Neural cell (in vitro differentiated cells): ENCODE measurements around the gene RBMS3. TPM values are rescaled to one million over a fixed set of nuclear protein-coding genes. Genes with fewer than 3 reads are reported as not detected.

ENCODE experiments used
- H2AFZ ChIP-seq: fragments of 200-600, 300-800 bp; sonication (generic), shearing (Covaris generic); 2 replicates; pipeline ENCODE4 v1.6.0; 2014; ENCODE audit warnings: low read depth, mild to moderate bottlenecking, antibody characterized with exemption, low read length, moderate library complexity
- H3F3A ChIP-seq: fragments of 200-600 bp; shearing (Covaris generic); 2 replicates; pipeline ENCODE4 v1.6.1; 2016; ENCODE audit warnings: mild to moderate bottlenecking, moderate library complexity, mixed read lengths, antibody characterized with exemption, low read length; ENCODE audit not compliant: insufficient read depth, poor library complexity, severe bottlenecking
- H3K27ac ChIP-seq: fragments of 200-600, 300-800 bp; sonication (generic), shearing (Covaris generic); 2 replicates; pipeline ENCODE4 v1.5.1; 2014; ENCODE audit warnings: mild to moderate bottlenecking, low read length, moderate library complexity
- H3K27me3 ChIP-seq: fragments of 300-800, 200-600 bp; sonication (generic), shearing (Covaris generic); 2 replicates; pipeline ENCODE4 v1.6.0; 2014; ENCODE audit warnings: mild to moderate bottlenecking, low read depth, low read length, moderate library complexity; ENCODE audit not compliant: insufficient read depth
- H3K36me3 ChIP-seq: fragments of 300-800, 200-600 bp; sonication (generic), shearing (Covaris generic); 2 replicates; pipeline ENCODE4 v1.5.1; 2014; ENCODE audit warnings: mild to moderate bottlenecking, antibody characterized with exemption, low read length, moderate library complexity; ENCODE audit not compliant: insufficient read depth
- H3K4me2 ChIP-seq: fragments of 300-800, 200-600 bp; sonication (generic), shearing (Covaris generic); 2 replicates; pipeline ENCODE4 v1.6.0; 2014; ENCODE audit warnings: mild to moderate bottlenecking, low read length
- H3K4me3 ChIP-seq: fragments of 300-800, 200-600 bp; sonication (generic), shearing (Covaris generic); 2 replicates; pipeline ENCODE4 v1.5.1; 2014; ENCODE audit warnings: mild to moderate bottlenecking, low read length, moderate library complexity
- H3K79me2 ChIP-seq: fragments of 200-600 bp; shearing (Covaris generic); replicated peaks from 2 replicates; pipeline ENCODE4 v1.6.0; 2014; ENCODE audit warnings: mild to moderate bottlenecking, low read length, moderate library complexity; ENCODE audit not compliant: insufficient read depth
- H3K9ac ChIP-seq: fragments of 300-800, 200-600 bp; sonication (generic), shearing (Covaris generic); 2 replicates; pipeline ENCODE4 v1.6.1; 2016; ENCODE audit warnings: mild to moderate bottlenecking, low read length, mixed read lengths
- H3K9me2 ChIP-seq: fragments of 200-600 bp; shearing (Covaris generic); 2 replicates; pipeline ENCODE4 v1.6.1; 2016; ENCODE audit warnings: mild to moderate bottlenecking, low read length, mixed read lengths; ENCODE audit not compliant: insufficient read depth
- H3K9me3 ChIP-seq: fragments of 200-600, 300-800 bp; sonication (generic), shearing (Covaris generic); 2 replicates; pipeline ENCODE4 v1.6.1; 2016; ENCODE audit warnings: mild to moderate bottlenecking, mixed run types, low read length, moderate library complexity, mixed read lengths
- H4K20me1 ChIP-seq: fragments of 200-600 bp; shearing (Covaris generic); 2 replicates; pipeline ENCODE4 v1.6.1; 2016; ENCODE audit warnings: mild to moderate bottlenecking, mixed run types; ENCODE audit not compliant: insufficient read depth
- EP300 ChIP-seq: fragments of 450-650 bp; conservative IDR thresholded peaks from 2 replicates; pipeline ENCODE4 v1.6.1; 2014; ENCODE audit warnings: antibody characterized with exemption, mild to moderate bottlenecking, moderate library complexity; ENCODE audit not compliant: poor library complexity, severe bottlenecking
- EZH2 ChIP-seq: fragments of 200-600, 300-800 bp; shearing (Covaris generic), sonication (generic); IDR thresholded peaks from 2 replicates; pipeline ENCODE4 v1.6.1; 2014; ENCODE audit warnings: antibody characterized with exemption, low read length, borderline replicate concordance, mild to moderate bottlenecking; ENCODE audit not compliant: insufficient read depth, poor library complexity, severe bottlenecking
- MXI1 ChIP-seq: fragments of 450-650 bp; conservative IDR thresholded peaks from 2 replicates; pipeline ENCODE4 v1.6.1; 2014; ENCODE audit warnings: antibody characterized with exemption, mild to moderate bottlenecking; ENCODE audit not compliant: poor library complexity, severe bottlenecking
- POLR2AphosphoS5 ChIP-seq: IDR thresholded peaks from 2 replicates; pipeline ENCODE4 v1.6.1; 2012
- RAD21 ChIP-seq: fragments of 450-650 bp; conservative IDR thresholded peaks from 2 replicates; pipeline ENCODE4 v1.6.1; 2014; ENCODE audit warnings: antibody characterized with exemption, mild to moderate bottlenecking, moderate library complexity
- SMC3 ChIP-seq: fragments of 450-650 bp; conservative IDR thresholded peaks from 2 replicates; pipeline ENCODE4 v1.6.1; 2014; ENCODE audit warnings: antibody characterized with exemption, mild to moderate bottlenecking, moderate library complexity; ENCODE audit not compliant: poor library complexity
- TAF1 ChIP-seq: IDR thresholded peaks from 2 replicates; pipeline ENCODE4 v1.6.1; 2012; ENCODE audit warnings: low read depth
- polyA plus RNA-seq: library from polyadenylated mRNA; depleted of rRNA; stranded (reverse); fragments of >200 nt; gene quantifications from 2 replicates; pipeline ENCODE4 v1.2.3, GENCODE V29; 2014
- TF ChIP-seq, protein P1 (sequence below): IDR thresholded peaks from 2 replicates; pipeline ENCODE4 v1.6.1; 2012; ENCODE audit warnings: borderline replicate concordance
- TF ChIP-seq, protein P2 (sequence below): fragments of 450-650 bp; IDR thresholded peaks from 2 replicates; pipeline ENCODE4 v1.5.1; 2014; ENCODE audit warnings: antibody characterized with exemption, mild to moderate bottlenecking, moderate library complexity; ENCODE audit not compliant: poor library complexity, severe bottlenecking

Gene RBMS3
- polyA plus RNA-seq, 1 donor from 2014 or later, result 0.53 TPM

GRCh38 chr3:29409409-29409808, 128.5 kb downstream of the RBMS3 start:
- Histone ChIP-seq H3K27me3 (no peaks in the 10 kb centered on the region), H3K27ac (no peak overlapping the region), H3K4me2 (no peak overlapping the region), H3F3A (no peaks in the 10 kb centered on the region), H4K20me1 (no peaks in the 10 kb centered on the region), H3K9me3 (no peaks in the 10 kb centered on the region), H3K9ac (no peak overlapping the region), H3K79me2 (no peaks in the 10 kb centered on the region), H3K4me3 (no peak overlapping the region), H2AFZ (no peak overlapping the region), H3K36me3 (no peaks in the 10 kb centered on the region), H3K9me2 (no peaks in the 10 kb centered on the region)
- no peak for TF ChIP-seq POLR2AphosphoS5
- no peak for TF ChIP-seq EP300
- TF ChIP-seq MXI1, result no peak
- TF ChIP-seq EZH2, result no peak
- no peak for TF ChIP-seq SMC3
- TF ChIP-seq, protein P1, sequence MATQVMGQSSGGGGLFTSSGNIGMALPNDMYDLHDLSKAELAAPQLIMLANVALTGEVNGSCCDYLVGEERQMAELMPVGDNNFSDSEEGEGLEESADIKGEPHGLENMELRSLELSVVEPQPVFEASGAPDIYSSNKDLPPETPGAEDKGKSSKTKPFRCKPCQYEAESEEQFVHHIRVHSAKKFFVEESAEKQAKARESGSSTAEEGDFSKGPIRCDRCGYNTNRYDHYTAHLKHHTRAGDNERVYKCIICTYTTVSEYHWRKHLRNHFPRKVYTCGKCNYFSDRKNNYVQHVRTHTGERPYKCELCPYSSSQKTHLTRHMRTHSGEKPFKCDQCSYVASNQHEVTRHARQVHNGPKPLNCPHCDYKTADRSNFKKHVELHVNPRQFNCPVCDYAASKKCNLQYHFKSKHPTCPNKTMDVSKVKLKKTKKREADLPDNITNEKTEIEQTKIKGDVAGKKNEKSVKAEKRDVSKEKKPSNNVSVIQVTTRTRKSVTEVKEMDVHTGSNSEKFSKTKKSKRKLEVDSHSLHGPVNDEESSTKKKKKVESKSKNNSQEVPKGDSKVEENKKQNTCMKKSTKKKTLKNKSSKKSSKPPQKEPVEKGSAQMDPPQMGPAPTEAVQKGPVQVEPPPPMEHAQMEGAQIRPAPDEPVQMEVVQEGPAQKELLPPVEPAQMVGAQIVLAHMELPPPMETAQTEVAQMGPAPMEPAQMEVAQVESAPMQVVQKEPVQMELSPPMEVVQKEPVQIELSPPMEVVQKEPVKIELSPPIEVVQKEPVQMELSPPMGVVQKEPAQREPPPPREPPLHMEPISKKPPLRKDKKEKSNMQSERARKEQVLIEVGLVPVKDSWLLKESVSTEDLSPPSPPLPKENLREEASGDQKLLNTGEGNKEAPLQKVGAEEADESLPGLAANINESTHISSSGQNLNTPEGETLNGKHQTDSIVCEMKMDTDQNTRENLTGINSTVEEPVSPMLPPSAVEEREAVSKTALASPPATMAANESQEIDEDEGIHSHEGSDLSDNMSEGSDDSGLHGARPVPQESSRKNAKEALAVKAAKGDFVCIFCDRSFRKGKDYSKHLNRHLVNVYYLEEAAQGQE, result no peak
- TF ChIP-seq, protein P2, sequence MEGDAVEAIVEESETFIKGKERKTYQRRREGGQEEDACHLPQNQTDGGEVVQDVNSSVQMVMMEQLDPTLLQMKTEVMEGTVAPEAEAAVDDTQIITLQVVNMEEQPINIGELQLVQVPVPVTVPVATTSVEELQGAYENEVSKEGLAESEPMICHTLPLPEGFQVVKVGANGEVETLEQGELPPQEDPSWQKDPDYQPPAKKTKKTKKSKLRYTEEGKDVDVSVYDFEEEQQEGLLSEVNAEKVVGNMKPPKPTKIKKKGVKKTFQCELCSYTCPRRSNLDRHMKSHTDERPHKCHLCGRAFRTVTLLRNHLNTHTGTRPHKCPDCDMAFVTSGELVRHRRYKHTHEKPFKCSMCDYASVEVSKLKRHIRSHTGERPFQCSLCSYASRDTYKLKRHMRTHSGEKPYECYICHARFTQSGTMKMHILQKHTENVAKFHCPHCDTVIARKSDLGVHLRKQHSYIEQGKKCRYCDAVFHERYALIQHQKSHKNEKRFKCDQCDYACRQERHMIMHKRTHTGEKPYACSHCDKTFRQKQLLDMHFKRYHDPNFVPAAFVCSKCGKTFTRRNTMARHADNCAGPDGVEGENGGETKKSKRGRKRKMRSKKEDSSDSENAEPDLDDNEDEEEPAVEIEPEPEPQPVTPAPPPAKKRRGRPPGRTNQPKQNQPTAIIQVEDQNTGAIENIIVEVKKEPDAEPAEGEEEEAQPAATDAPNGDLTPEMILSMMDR, result no peak
- TF ChIP-seq TAF1, result no peak
- TF ChIP-seq RAD21, result no peak

GRCh38 chr3:29410220-29410619, 129.3 kb downstream of the RBMS3 start:
- Histone ChIP-seq H3K9me3 (no peaks in the 10 kb centered on the region), H3K79me2 (no peaks in the 10 kb centered on the region), H3K36me3 (no peaks in the 10 kb centered on the region), H3K27ac (no peak overlapping the region), H4K20me1 (no peaks in the 10 kb centered on the region), H2AFZ (no peak overlapping the region), H3K9ac (no peak overlapping the region), H3K27me3 (no peaks in the 10 kb centered on the region), H3K4me3 (no peak overlapping the region), H3F3A (no peaks in the 10 kb centered on the region), H3K9me2 (no peaks in the 10 kb centered on the region), H3K4me2 (no peak overlapping the region)
- TF ChIP-seq RAD21 (no peak), POLR2AphosphoS5 (no peak), TAF1 (no peak), EZH2 (no peak), SMC3 (no peak), EP300 (no peak), MXI1 (no peak)
- TF ChIP-seq, protein P1, result no peak
- TF ChIP-seq, protein P2, result no peak
